ENCODE measurements around the gene PLTP. TPM values are rescaled to one million over a fixed set of nuclear protein-coding genes. Genes with fewer than 3 reads are reported as not detected.

Gene PLTP
- polyA plus RNA-seq, 3 donors, result 1.6 to 3.0 (median 2.9) TPM

DNA sequence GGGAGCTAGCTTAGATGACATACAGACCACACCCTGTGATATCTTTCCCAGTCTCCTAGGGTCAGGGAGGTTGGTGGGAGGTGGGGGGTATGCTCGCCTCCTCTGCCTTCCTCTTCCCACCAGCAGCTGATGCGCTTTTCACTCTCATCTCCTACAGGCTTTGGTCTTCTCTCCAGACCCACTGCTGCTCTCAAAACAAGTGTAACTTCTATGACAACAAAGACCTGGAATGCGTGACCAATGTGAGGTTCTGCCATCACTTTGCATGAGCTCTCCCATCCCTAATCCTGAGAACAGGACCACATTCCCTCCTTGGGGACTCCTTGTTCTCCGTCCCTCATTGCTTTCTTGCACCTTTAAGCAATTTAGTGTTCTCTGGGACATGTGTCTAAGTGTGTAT, 18.1 kb downstream of the PLTP start:
- TF ChIP-seq, protein P1, sequence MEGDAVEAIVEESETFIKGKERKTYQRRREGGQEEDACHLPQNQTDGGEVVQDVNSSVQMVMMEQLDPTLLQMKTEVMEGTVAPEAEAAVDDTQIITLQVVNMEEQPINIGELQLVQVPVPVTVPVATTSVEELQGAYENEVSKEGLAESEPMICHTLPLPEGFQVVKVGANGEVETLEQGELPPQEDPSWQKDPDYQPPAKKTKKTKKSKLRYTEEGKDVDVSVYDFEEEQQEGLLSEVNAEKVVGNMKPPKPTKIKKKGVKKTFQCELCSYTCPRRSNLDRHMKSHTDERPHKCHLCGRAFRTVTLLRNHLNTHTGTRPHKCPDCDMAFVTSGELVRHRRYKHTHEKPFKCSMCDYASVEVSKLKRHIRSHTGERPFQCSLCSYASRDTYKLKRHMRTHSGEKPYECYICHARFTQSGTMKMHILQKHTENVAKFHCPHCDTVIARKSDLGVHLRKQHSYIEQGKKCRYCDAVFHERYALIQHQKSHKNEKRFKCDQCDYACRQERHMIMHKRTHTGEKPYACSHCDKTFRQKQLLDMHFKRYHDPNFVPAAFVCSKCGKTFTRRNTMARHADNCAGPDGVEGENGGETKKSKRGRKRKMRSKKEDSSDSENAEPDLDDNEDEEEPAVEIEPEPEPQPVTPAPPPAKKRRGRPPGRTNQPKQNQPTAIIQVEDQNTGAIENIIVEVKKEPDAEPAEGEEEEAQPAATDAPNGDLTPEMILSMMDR (IDR thresholded peaks at IDR 0.05), result no peak
- WGBS (ENCODE audit: insufficient coverage), result 94% methylated on average over 3 of the region's 4 CpGs
- Mint-ChIP-seq H3K36me3 (peaks cover 53 to 56% of the 10 kb centered on the region in 2 donors), H3K27ac (peak overlapping the region in 4 of 7 donors; percentile 21 to 91 (median 59)), H3K27me3 (ENCODE audit: low read depth in 3 of 3) (no peaks in the 10 kb centered on the region), H3K4me1 (peaks cover 33% of the 10 kb centered on the region), H3K4me3 (no peak overlapping the region), H3K9me3 (peaks cover 0 to 2% (median 0%) of the 10 kb centered on the region in 7 donors)
- H4K20me1 ChIP-seq (ENCODE audit: insufficient read depth, low read length), result peaks cover 42% of the 10 kb centered on the region
- DNase-seq, result no peak
- peaks cover 47% of the 10 kb centered on the region for H3K79me2 ChIP-seq (ENCODE audit: insufficient read depth, low read length)
- H2AFZ ChIP-seq (ENCODE audit: insufficient read depth, low read depth, low read length, poor library complexity, severe bottlenecking), result no peak overlapping the region
- intact Hi-C loops (cut with micrococcal nuclease), result loop anchor here (2.0 to 5.0 kb wide), 2 partner anchors 17 to 37 kb away; partner anchors contain the start of genes ACOT8 (in 1 of the 2) and ZSWIM3 (in 1 of the 2)
- no peak overlapping the region for H3K4me3 ChIP-seq (replicated peaks in 1 of 3; ENCODE audit: low read depth in 2 of 3, low read length in 3 of 3)
- H3K4me1 ChIP-seq (ENCODE audit: control insufficient read depth in 1 of 2, insufficient read depth in 2 of 2, low read length in 2 of 2), result peaks cover 36 to 46% of the 10 kb centered on the region in 2 donors
- H3K9me3 ChIP-seq (replicated peaks in 1 of 2; ENCODE audit: control insufficient read depth in 1 of 2, insufficient read depth in 1 of 2, low read length in 2 of 2), result no peaks in the 10 kb centered on the region
- H3K27ac ChIP-seq (ENCODE audit: low read depth in 1 of 2, low read length in 2 of 2), result peak overlapping the region in 1 of 2 donors; percentile 39
- H3K27me3 ChIP-seq (ENCODE audit: control insufficient read depth in 2 of 2, insufficient read depth in 2 of 2, low read length in 2 of 2), result no peaks in the 10 kb centered on the region
- H3K36me3 ChIP-seq (replicated peaks in 1 of 2; ENCODE audit: control insufficient read depth in 1 of 2, insufficient read depth in 2 of 2, low read length in 2 of 2), result peaks cover 50 to 60% of the 10 kb centered on the region in 2 donors
- H3K9ac ChIP-seq (ENCODE audit: insufficient read depth, low read length, poor library complexity, severe bottlenecking), result no peak overlapping the region
- H3K4me2 ChIP-seq (replicated peaks; ENCODE audit: extremely low read depth, low read length, poor library complexity, severe bottlenecking), result no peak overlapping the region

DNA sequence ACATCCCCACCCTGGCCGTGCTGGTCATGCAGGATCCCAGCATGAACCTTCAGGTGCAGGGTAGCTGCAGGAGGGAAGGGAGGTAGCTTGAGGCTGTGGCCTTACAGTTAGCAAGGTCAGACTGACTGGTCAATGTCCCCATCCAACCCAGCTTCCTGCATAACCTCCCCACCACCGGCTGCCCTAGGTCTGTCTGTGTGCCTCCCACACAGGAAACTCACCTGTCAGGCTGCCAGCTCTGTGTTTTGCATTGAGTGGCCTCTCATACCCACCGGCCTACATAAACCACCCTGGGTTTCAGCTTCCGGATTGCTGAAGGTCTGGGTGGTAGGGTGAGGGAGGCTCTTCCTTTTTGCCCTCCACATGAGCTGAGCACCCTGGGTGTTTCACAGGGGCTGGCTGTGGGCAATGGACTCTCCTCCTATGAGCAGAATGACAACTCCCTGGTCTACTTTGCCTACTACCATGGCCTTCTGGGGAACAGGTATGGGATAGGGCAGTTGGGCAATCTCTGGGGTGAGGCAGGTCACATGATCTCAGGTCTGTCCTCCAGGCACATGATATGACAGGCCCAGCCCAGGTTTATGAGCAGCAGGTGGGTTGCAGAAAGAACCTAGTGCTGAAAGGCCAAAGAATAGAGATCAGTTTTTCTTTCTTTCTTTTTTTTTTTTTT, 19.0 kb downstream of the PLTP start:
- TF ChIP-seq, protein P1 (IDR thresholded peaks at IDR 0.05), result no peak
- H3K27ac Mint-ChIP-seq, result peak overlapping the region; percentile 84 to 96 (median 90)
- Histone ChIP-seq H3K4me2 (replicated peaks; ENCODE audit: extremely low read depth, low read length, poor library complexity, severe bottlenecking) (peak overlapping the region; percentile 99), H3K36me3 (replicated peaks in 1 of 2; ENCODE audit: control insufficient read depth in 1 of 2, insufficient read depth in 2 of 2, low read length in 2 of 2) (peaks cover 41 to 51% of the 10 kb centered on the region in 2 donors), H3K4me1 (ENCODE audit: control insufficient read depth in 1 of 2, insufficient read depth in 2 of 2, low read length in 2 of 2) (peaks cover 36 to 46% of the 10 kb centered on the region in 2 donors), H3K27me3 (ENCODE audit: control insufficient read depth in 2 of 2, insufficient read depth in 2 of 2, low read length in 2 of 2) (no peaks in the 10 kb centered on the region), H3K9me3 (replicated peaks in 1 of 2; ENCODE audit: control insufficient read depth in 1 of 2, insufficient read depth in 1 of 2, low read length in 2 of 2) (no peaks in the 10 kb centered on the region), H3K4me3 (replicated peaks in 1 of 3; ENCODE audit: low read depth in 2 of 3, low read length in 3 of 3) (peak overlapping the region in 2 of 3 experiments; percentile 7 to 95), H3K27ac (ENCODE audit: low read depth in 1 of 2, low read length in 2 of 2) (peak overlapping the region; percentile 59 to 87), H2AFZ (ENCODE audit: insufficient read depth, low read depth, low read length, poor library complexity, severe bottlenecking) (no peak overlapping the region), H3K9ac (ENCODE audit: insufficient read depth, low read length, poor library complexity, severe bottlenecking) (peak overlapping the region; percentile 27), H4K20me1 (ENCODE audit: insufficient read depth, low read length) (peaks cover 33% of the 10 kb centered on the region), H3K79me2 (ENCODE audit: insufficient read depth, low read length) (peaks cover 47% of the 10 kb centered on the region)
- intact Hi-C loops (cut with micrococcal nuclease), result loop anchor here (2.0 to 5.0 kb wide), 2 partner anchors 18 to 36 kb away; partner anchors contain the start of genes ACOT8 (in 1 of the 2) and ZSWIM3 (in 1 of the 2)
- DNase-seq, result no peak
- H3K36me3 Mint-ChIP-seq, result peaks cover 44 to 51% of the 10 kb centered on the region in 2 donors
- no peaks in the 10 kb centered on the region for H3K27me3 Mint-ChIP-seq (ENCODE audit: low read depth in 3 of 3)
- 20% methylated on average over 1 of the region's 4 CpGs for WGBS (ENCODE audit: insufficient coverage)
- peaks cover 33% of the 10 kb centered on the region for H3K4me1 Mint-ChIP-seq
- peak overlapping the region; percentile 91 to 93 for H3K4me3 Mint-ChIP-seq
- peaks cover 0 to 2% (median 0%) of the 10 kb centered on the region in 7 donors for H3K9me3 Mint-ChIP-seq

All from CD14-positive monocyte (primary cell).